Body of pancreas (tissue), 4 donors: Measurements from ENCODE around the gene MED8. TPM values are rescaled to one million over a fixed set of nuclear protein-coding genes. Genes with fewer than 3 reads are reported as not detected.
"Not testable (repeated sequence)": the region's sequence is repeated elsewhere in the genome, so short reads cannot be mapped to it uniquely, and the experiment has no call there.

Source experiments
- ATAC-seq: fragments of 150-250 bp; one replicate; pipeline ENCODE4 v1.9.1; 2016
- DNase-seq, 4 donors: peaks; one replicate each; pipeline ENCODE4 v3.0.0-alpha.2; 2019
- H3K27ac ChIP-seq, 4 donors: fragments of 200-600 bp; sonication (generic); 1 replicate in 3 of 4; 2 replicates in 1 of 4; pipeline versions ENCODE4 v1.5.1 to v1.6.1; 2016 to 2019; ENCODE audit warnings: mild to moderate bottlenecking in 1 of 4, mixed read lengths in 1 of 4, moderate library complexity in 1 of 4
- H3K27me3 ChIP-seq, 2 donors: fragments of 200-600 bp; sonication (generic); one replicate each; pipeline ENCODE4 v1.6.0; 2016; ENCODE audit warnings: mild to moderate bottlenecking in 1 of 2
- H3K36me3 ChIP-seq, 2 donors: fragments of 200-600 bp; sonication (generic); replicated peaks in 1 of 2; 2 replicates each; pipeline ENCODE4 v1.5.1; 2016; ENCODE audit warnings: low read depth in 2 of 2; ENCODE audit not compliant: insufficient read depth in 1 of 2
- H3K4me1 ChIP-seq: fragments of 200-600 bp; sonication (generic); one replicate; pipeline ENCODE4 v1.6.0; 2016
- H3K4me3 ChIP-seq, 2 donors: fragments of 200-600 bp; sonication (generic); 1 replicate in 1 of 2; 2 replicates in 1 of 2; pipeline ENCODE4 v1.5.1; 2016 to 2019
- H3K9me3 ChIP-seq, 3 donors: fragments of 200-600 bp; sonication (generic); 1 replicate in 2 of 3; 2 replicates in 1 of 3; pipeline ENCODE4 v1.5.1; 2016
- POLR2A ChIP-seq, 3 donors: fragments of 450-650 bp; IDR thresholded peaks; one replicate each; pipeline ENCODE4 v1.6.1; 2016; ENCODE audit warnings: antibody characterized with exemption in 3 of 3, mild to moderate bottlenecking in 2 of 3
- WGBS, 2 donors: methylation state at CpG; one replicate each; pipeline ENCODE4 v1.1.5; 2017; 5-methylcytosine and 5-hydroxymethylcytosine counted together
- intact Hi-C: fragments of 100-400 bp; cut with DNase I; formaldehyde crosslinking; loops from one replicate; pipeline ENCODE4 v1.15.1; 2023
- total RNA-seq, 2 donors: library from RNA; depleted of rRNA; stranded (reverse); fragments of >200 nt; gene quantifications; one replicate each; pipeline ENCODE4 v1.1.0, GENCODE V29; 2016
- TF ChIP-seq, protein P1 (sequence below), 7 experiments: fragments of 450-650 bp in 4 of 7; fragments of 200-600 bp in 3 of 7; sonication (generic) in 3 of 7; IDR thresholded peaks; one replicate each; pipeline ENCODE4 v1.5.1; 2016 to 2019; ENCODE audit warnings: antibody characterized with exemption in 7 of 7

Gene MED8
- total RNA-seq, 2 donors from 2014 or later, result 19.4 to 22.1 TPM

DNA sequence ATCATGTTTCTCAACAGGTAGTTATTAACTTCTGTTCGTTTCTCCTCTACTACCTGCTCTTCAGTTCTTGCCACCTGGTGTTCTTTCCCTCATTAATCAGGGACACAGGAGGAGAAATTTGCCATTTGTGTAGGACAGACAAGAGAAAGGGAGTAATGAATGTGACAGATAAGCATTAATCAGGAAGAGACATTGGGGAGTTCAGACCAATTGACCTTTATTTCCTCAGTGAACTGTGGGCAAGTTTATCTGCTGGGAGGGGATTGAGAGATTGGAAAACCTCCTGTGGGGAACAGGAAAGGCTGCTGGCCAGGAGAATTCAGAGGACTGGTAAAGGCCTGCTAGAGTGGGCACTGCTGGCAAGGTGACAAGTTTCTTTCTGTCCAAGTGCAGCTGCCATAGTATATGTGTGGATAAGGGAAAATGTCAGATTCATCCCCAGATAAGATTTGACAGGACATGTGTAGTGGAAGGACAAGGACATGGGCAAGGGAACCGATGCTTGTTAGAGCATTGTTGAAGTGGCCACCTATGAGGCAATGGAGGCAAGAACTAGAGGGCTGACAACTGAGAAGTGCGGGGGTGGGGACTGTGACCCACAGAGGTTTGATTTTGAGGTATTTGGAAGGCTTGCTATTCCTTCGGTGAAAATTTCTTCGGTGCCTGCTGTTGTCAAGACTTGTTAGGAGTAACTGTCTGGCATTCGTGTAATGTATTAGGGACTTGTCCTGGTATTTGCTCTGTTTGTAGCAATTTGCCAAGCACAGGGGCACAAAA, 12.7 kb upstream of the MED8 start:
- TF ChIP-seq, protein P1, sequence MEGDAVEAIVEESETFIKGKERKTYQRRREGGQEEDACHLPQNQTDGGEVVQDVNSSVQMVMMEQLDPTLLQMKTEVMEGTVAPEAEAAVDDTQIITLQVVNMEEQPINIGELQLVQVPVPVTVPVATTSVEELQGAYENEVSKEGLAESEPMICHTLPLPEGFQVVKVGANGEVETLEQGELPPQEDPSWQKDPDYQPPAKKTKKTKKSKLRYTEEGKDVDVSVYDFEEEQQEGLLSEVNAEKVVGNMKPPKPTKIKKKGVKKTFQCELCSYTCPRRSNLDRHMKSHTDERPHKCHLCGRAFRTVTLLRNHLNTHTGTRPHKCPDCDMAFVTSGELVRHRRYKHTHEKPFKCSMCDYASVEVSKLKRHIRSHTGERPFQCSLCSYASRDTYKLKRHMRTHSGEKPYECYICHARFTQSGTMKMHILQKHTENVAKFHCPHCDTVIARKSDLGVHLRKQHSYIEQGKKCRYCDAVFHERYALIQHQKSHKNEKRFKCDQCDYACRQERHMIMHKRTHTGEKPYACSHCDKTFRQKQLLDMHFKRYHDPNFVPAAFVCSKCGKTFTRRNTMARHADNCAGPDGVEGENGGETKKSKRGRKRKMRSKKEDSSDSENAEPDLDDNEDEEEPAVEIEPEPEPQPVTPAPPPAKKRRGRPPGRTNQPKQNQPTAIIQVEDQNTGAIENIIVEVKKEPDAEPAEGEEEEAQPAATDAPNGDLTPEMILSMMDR (IDR thresholded peaks at IDR 0.05), result no peak
- TF ChIP-seq POLR2A (IDR thresholded peaks at IDR 0.05), result no peak
- peaks cover 5 to 12% of the 10 kb centered on the region in 2 donors for H3K36me3 ChIP-seq
- intact Hi-C loops, result no loop called here
- DNase-seq, result no peak
- no peaks in the 10 kb centered on the region for H3K27me3 ChIP-seq
- no peaks in the 10 kb centered on the region for H3K4me1 ChIP-seq
- no peak for ATAC-seq
- no peaks in the 10 kb centered on the region for H3K9me3 ChIP-seq
- WGBS, 2 donors, result 74 to 75% methylated on average over 6 of the region's 6 CpGs
- H3K27ac ChIP-seq, result no peak overlapping the region
- no peak overlapping the region for H3K4me3 ChIP-seq

DNA sequence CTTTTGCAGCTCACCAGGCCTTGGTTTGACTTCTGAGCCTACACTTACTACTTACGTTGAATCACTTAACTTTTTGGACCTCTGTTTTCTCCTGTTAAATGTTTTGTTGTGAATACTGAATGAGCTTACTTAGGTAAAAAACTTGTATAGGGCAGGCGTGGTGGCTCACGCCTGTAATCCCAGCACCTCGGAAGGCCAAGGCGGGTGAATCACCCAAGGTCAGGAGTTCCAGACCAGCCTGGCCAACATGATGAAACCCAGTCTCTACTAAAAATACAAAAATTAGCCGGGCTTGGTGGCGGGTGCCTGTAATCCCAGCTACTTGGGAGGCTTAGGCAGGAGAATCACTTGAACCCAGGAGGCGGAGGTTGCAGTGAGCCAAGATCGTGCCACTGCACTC, 10.8 kb upstream of the MED8 start:
- H3K27me3 ChIP-seq, H3K27ac ChIP-seq, H3K4me1 ChIP-seq, DNase-seq, intact Hi-C loops, H3K9me3 ChIP-seq, H3K4me3 ChIP-seq, H3K36me3 ChIP-seq, ATAC-seq: not testable (repeated sequence)
- 94% methylated on average over 9 of the region's 9 CpGs for whole genome bisulfite sequencing, 2 donors

DNA sequence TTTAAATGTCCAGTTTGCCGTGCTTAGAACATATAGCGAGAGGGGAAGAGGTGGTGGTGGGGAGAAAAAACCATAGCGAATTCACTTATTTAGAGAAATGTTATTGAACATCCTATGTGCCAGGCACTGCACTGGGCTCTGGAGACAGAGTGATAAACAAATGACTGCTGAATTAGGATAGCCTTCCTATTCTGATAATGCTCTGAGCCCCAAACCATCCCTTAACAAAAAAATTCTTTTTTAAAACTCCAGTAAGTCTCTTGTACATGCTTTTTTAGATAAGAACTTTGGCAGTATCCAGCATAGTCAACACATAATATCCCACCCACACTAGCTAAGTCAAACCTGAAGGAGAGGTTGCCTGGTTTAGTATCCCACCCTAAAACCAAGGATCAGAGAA, 8.6 kb upstream of the MED8 start:
- Histone ChIP-seq H3K27ac (no peak overlapping the region), H3K9me3 (no peaks in the 10 kb centered on the region), H3K4me1 (no peaks in the 10 kb centered on the region), H3K4me3 (no peak overlapping the region), H3K36me3 (peaks cover 0 to 1% of the 10 kb centered on the region in 2 donors), H3K27me3 (no peaks in the 10 kb centered on the region)
- no peak for TF ChIP-seq POLR2A (IDR thresholded peaks at IDR 0.05)
- TF ChIP-seq, protein P1 (IDR thresholded peaks at IDR 0.05), result no peak
- WGBS, 2 donors, result 96 to 98% methylated on average over 3 of the region's 3 CpGs
- intact Hi-C loops, result no loop called here
- DNase-seq (no peak), ATAC-seq (no peak)

DNA sequence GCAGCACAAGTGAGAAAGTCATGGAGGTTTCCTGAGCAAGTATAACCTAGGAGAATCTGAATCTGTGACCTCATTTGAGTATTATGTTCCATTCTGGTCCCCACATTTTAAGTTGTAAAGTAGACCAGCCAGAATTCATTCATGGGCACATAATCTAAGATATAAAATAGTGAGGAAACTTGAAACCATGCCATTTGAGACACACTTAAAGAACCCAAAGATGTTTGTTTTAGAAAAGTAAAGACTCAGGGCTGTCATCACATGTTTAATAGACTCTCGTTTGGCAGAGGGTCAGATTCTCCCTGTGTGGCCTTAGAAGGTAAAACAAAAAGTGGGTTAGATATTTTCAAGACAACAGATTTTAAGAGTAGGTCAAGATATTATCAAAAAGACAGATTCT, 6.5 kb upstream of the MED8 start:
- intact Hi-C loops, result no loop called here
- DNase-seq (no peak), ATAC-seq (no peak)
- Histone ChIP-seq H3K27me3 (no peaks in the 10 kb centered on the region), H3K9me3 (no peaks in the 10 kb centered on the region), H3K36me3 (peaks cover 0 to 1% of the 10 kb centered on the region in 2 donors), H3K4me3 (no peak overlapping the region), H3K27ac (no peak overlapping the region), H3K4me1 (peaks cover 3% of the 10 kb centered on the region)
- no peak for TF ChIP-seq POLR2A (IDR thresholded peaks at IDR 0.05)
- TF ChIP-seq, protein P1 (IDR thresholded peaks at IDR 0.05), result no peak
- WGBS, 2 donors, result 26 to 47% methylated on average over 1 of the region's 1 CpG

DNA sequence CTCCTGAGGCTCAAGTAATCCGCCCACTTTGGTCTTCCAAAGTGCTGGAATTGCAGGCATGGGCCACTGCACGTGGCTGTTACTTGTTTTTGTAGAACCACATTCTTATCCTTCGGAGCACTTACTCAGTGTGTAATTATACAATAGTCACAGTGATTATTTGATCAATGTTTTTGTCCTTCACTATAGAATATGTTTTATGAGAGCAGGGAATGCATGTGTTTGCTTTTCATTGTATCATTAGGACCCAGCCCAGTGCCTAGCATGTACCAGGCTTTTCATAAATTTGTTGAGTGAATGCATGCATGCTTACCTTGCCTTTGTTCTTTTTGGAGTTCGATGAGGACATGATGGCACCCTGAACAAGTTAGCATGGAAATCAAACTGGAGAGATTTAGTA, 5.9 kb upstream of the MED8 start:
- Histone ChIP-seq H3K4me3 (no peak overlapping the region), H3K9me3 (no peaks in the 10 kb centered on the region), H3K4me1 (peaks cover 8% of the 10 kb centered on the region), H3K27ac (no peak overlapping the region), H3K36me3 (peaks cover 0 to 1% of the 10 kb centered on the region in 2 donors), H3K27me3 (no peaks in the 10 kb centered on the region)
- intact Hi-C loops, result no loop called here
- WGBS, 2 donors, result 83 to 86% methylated on average over 4 of the region's 4 CpGs
- ATAC-seq, result no peak
- DNase-seq, result no peak
- no peak for TF ChIP-seq POLR2A (IDR thresholded peaks at IDR 0.05)
- TF ChIP-seq, protein P1 (IDR thresholded peaks at IDR 0.05), result no peak
